ENCODE data around the gene TRNT1. TPM values are rescaled to one million over a fixed set of nuclear protein-coding genes. Genes with fewer than 3 reads are reported as not detected.

TRNT1 gene
- total RNA-seq, 1 donor from 2014 or later = 34.4 TPM

DNA sequence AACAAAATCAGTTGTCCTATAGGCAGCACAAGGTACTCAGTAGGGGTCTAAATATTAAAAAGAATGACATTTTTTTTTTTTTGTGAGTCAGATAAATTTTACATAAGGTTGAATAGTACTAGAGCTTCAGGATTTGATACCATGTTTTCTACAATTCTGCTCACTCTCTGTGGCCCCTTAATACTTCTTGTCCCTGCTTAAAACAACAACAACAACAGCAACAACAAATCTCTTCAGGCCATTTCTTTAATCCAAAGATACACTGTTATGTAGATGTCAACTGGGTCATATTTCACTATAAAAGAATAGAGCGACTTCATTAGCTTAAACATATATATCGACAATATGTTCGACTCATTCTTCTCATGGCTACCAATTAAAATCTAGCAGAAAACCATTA lies 19.6 kb upstream of the TRNT1 start:
- no peak for DNase-seq (ENCODE audit: low spot score in 2 of 2, unreplicated experiment in 2 of 2)
- Mint-ChIP-seq H3K4me3 (no peak overlapping the region), H3K36me3 (no peaks in the 10 kb centered on the region), H3K27ac (no peak overlapping the region), H3K27me3 (ENCODE audit: low read depth) (peaks cover 15% of the 10 kb centered on the region), H3K9me3 (no peaks in the 10 kb centered on the region), H3K4me1 (peaks cover 4% of the 10 kb centered on the region)
- TF ChIP-seq CTCF (IDR thresholded peaks at IDR 0.05; ENCODE audit: unreplicated experiment) = no peak

DNA sequence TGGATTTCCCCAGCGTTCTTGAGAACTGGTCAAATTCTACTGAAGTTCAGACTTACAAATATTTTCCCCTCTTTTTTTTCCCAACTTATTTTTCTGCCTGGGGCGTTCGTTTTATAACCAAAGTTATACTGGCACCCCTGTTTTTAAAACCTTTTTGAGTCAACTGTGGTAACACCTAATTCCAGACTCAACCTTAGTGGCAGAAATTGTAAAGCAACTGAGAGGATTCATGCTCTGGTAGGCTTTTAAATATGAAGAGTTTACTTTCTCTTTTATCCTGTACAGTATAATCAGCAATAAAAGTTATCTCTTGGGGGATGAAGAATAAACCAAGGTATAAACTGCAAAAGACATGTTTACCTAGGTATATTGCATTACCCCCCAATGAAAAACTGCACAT lies 18.9 kb upstream of the TRNT1 start:
- Mint-ChIP-seq H3K9me3 (no peaks in the 10 kb centered on the region), H3K4me1 (peaks cover 4% of the 10 kb centered on the region), H3K27ac (no peak overlapping the region), H3K4me3 (no peak overlapping the region), H3K27me3 (ENCODE audit: low read depth) (peaks cover 15% of the 10 kb centered on the region), H3K36me3 (no peaks in the 10 kb centered on the region)
- no peak for TF ChIP-seq CTCF (IDR thresholded peaks at IDR 0.05; ENCODE audit: unreplicated experiment)
- no peak for DNase-seq (ENCODE audit: low spot score in 2 of 2, unreplicated experiment in 2 of 2)

- H3K27ac Mint-ChIP-seq = no peak overlapping the region
- H3K36me3 Mint-ChIP-seq = no peaks in the 10 kb centered on the region
Observed at GRCh38 chr3:3109407-3110298, 17.1 kb upstream of the TRNT1 start.

GRCh38 chr3:3110299-3110630 lies 16.5 kb upstream of the TRNT1 start, which contains the start of gene IL5RA:
Gene IL5RA, minus strand, starts transcription at chr3:3110374. Its CDS starts 5,390 bp downstream, at chr3:3104984.
- H3K27ac Mint-ChIP-seq = no peak within 1 kb of the TSS
- H3K4me1 Mint-ChIP-seq = peaks cover 4% of the 10 kb centered on the region
- H3K27me3 Mint-ChIP-seq (ENCODE audit: low read depth) = peaks cover 12% of the 10 kb centered on the region
- H3K36me3 Mint-ChIP-seq = no peaks in the 10 kb centered on the region
- DNase-seq (ENCODE audit: low spot score in 2 of 2, unreplicated experiment in 2 of 2) = no peak
- H3K9me3 Mint-ChIP-seq = peaks cover 5% of the 10 kb centered on the region
- TF ChIP-seq CTCF (IDR thresholded peaks at IDR 0.05; ENCODE audit: unreplicated experiment) = no peak
- H3K4me3 Mint-ChIP-seq = no peak within 1 kb of the TSS

More at GRCh38 chr3:3109407-3110298, 17.1 kb upstream of the TRNT1 start:
- DNase-seq (ENCODE audit: low spot score in 2 of 2, unreplicated experiment in 2 of 2) = no peak
- H3K4me3 Mint-ChIP-seq = no peak overlapping the region
- TF ChIP-seq CTCF (IDR thresholded peaks at IDR 0.05; ENCODE audit: unreplicated experiment) = no peak
- H3K9me3 Mint-ChIP-seq = no peaks in the 10 kb centered on the region
- peaks cover 4% of the 10 kb centered on the region for H3K4me1 Mint-ChIP-seq
- H3K27me3 Mint-ChIP-seq (ENCODE audit: low read depth) = peaks cover 15% of the 10 kb centered on the region

DNA sequence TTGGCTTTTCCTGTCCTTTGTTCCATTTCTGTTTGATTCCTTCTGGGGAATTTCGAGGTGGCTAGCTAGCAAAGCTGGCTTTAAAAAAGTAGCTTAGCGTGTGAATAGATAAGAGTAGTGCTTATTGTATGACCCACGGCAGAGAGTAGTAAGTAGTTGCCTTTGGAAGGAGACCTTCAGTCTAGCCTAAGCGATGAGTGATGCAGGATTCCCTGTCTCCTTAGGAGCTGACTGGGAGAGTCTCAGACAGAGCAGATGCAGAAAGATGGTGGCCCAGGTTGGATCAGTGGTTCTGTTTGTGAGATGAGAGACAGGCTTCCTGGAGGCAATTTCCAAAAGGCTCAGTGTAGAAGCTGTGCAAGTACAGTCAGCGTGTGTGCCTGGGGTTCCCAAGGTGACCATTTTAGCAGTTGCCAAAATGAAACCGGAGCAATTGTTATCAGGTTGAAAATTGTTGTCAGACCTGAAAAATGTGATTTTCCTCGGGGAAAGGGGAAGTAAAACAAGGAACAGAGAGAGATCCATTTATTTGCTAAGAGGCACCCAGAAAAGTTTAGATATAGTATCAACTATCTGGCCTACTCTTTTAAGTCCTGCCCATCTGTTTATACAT lies 15.9 kb upstream of the TRNT1 start:
- Mint-ChIP-seq H3K9me3 (peaks cover 9% of the 10 kb centered on the region), H3K4me1 (peaks cover 4% of the 10 kb centered on the region), H3K4me3 (no peak overlapping the region), H3K27ac (no peak overlapping the region), H3K27me3 (ENCODE audit: low read depth) (peaks cover 8% of the 10 kb centered on the region), H3K36me3 (no peaks in the 10 kb centered on the region)
- DNase-seq (ENCODE audit: low spot score in 2 of 2, unreplicated experiment in 2 of 2) = no peak
- no peak for TF ChIP-seq CTCF (IDR thresholded peaks at IDR 0.05; ENCODE audit: unreplicated experiment)

Measured in mesothelial cell of epicardium (in vitro differentiated cells).